OCI-LY3 (cell line): ENCODE measurements around the gene GNAL.

Source experiments
- H2AFZ ChIP-seq: fragments of 200-600, 300-600 bp; shearing (Covaris generic); 2 replicates; pipeline ENCODE4 v1.6.0; 2014; ENCODE audit warnings: antibody characterized with exemption, low read depth, low read length
- H3K27ac ChIP-seq: fragments of 200-600, 300-600 bp; sonication (generic); 2 replicates; pipeline ENCODE4 v1.5.1; 2014; ENCODE audit warnings: mild to moderate bottlenecking, low read length, moderate library complexity, mixed read lengths
- H3K27me3 ChIP-seq: fragments of 200-600, 300-600 bp; sonication (generic); 2 replicates; pipeline ENCODE4 v1.6.1; 2014; ENCODE audit warnings: low read depth, low read length, mixed read lengths
- H3K36me3 ChIP-seq: fragments of 200-600, 300-600 bp; sonication (generic); replicated peaks from 2 replicates; pipeline ENCODE3; 2014; ENCODE audit warnings: low read depth, low read length, mixed read lengths
- H3K4me1 ChIP-seq: fragments of 300-600, 200-600 bp; sonication (generic); 2 replicates; pipeline ENCODE4 v1.6.1; 2014; ENCODE audit warnings: low read length, mixed read lengths
- H3K4me2 ChIP-seq: fragments of 200-600, 300-600 bp; sonication (generic); 2 replicates; pipeline ENCODE4 v1.6.1; 2014; ENCODE audit warnings: low read length, mixed read lengths
- H3K4me3 ChIP-seq: fragments of 300-600, 200-600 bp; sonication (generic); 2 replicates; pipeline ENCODE4 v1.5.1; 2014; ENCODE audit warnings: antibody characterized with exemption, mild to moderate bottlenecking, low read length, moderate library complexity
- H3K79me2 ChIP-seq: fragments of 300-600, 200-600 bp; shearing (Covaris generic); 2 replicates; pipeline ENCODE4 v1.6.1; 2014; ENCODE audit warnings: mild to moderate bottlenecking, low read length, mixed read lengths
- H3K9ac ChIP-seq: fragments of 300-600, 200-600 bp; shearing (Covaris generic); 2 replicates; pipeline ENCODE4 v1.6.0; 2014; ENCODE audit warnings: mild to moderate bottlenecking, low read length, moderate library complexity
- H3K9me3 ChIP-seq: fragments of 200-600, 300-600 bp; shearing (Covaris generic); 2 replicates; pipeline ENCODE4 v1.6.1; 2014; ENCODE audit warnings: low read length, mixed read lengths; ENCODE audit not compliant: insufficient read depth
- H4K20me1 ChIP-seq: fragments of 200-600, 300-600 bp; sonication (generic); 2 replicates; pipeline ENCODE4 v1.6.1; 2016; ENCODE audit warnings: low read length, mixed read lengths; ENCODE audit not compliant: insufficient read depth
- EZH2phosphoT487 ChIP-seq: fragments of 200-600 bp; shearing (Covaris generic); IDR thresholded peaks from 2 replicates; pipeline ENCODE4 v1.6.1; 2018; ENCODE audit warnings: antibody characterized with exemption, mixed run types, low read depth
- TF ChIP-seq, protein P1 (sequence below): fragments of 200-600, 300-600 bp; sonication (generic); IDR thresholded peaks from 2 replicates; pipeline ENCODE4 v1.5.1; 2014; ENCODE audit warnings: antibody characterized with exemption, low read length, low read depth

Gene GNAL

DNA sequence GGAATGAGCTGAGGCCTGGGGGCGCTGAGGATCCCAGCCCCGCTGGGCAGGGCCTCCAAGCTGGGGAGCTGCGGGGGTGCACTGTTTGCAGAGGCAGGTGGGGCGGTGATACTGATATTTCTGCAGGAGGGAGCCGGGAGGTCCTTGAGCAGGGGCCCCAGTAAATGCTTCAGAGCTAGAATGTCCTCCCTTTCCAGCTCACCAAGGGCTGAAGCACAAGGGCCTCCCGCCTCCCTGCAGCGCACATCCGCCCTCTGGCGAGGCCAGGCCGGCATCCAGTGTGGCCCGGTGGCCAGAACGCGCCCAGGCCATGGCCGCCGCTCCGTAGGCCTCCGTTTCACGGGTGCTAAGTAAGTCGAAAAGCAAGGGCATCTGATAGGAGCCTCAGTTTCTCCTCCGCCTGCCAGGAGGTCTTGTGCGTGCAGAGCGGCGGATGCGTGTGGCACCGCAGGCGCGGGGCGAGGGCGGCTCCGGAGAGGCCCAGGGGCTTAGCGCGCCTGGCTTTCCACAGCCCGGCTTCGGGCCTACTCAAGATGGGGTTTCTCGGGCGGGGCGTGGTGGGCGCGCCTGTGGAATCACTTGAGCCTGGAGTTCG lies 132.7 kb downstream of the GNAL start:
- Histone ChIP-seq H3K27ac (no peak overlapping the region), H3K4me3 (no peak overlapping the region)
- TF ChIP-seq EZH2phosphoT487: no peak
- TF ChIP-seq, protein P1, sequence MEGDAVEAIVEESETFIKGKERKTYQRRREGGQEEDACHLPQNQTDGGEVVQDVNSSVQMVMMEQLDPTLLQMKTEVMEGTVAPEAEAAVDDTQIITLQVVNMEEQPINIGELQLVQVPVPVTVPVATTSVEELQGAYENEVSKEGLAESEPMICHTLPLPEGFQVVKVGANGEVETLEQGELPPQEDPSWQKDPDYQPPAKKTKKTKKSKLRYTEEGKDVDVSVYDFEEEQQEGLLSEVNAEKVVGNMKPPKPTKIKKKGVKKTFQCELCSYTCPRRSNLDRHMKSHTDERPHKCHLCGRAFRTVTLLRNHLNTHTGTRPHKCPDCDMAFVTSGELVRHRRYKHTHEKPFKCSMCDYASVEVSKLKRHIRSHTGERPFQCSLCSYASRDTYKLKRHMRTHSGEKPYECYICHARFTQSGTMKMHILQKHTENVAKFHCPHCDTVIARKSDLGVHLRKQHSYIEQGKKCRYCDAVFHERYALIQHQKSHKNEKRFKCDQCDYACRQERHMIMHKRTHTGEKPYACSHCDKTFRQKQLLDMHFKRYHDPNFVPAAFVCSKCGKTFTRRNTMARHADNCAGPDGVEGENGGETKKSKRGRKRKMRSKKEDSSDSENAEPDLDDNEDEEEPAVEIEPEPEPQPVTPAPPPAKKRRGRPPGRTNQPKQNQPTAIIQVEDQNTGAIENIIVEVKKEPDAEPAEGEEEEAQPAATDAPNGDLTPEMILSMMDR: no peak

DNA sequence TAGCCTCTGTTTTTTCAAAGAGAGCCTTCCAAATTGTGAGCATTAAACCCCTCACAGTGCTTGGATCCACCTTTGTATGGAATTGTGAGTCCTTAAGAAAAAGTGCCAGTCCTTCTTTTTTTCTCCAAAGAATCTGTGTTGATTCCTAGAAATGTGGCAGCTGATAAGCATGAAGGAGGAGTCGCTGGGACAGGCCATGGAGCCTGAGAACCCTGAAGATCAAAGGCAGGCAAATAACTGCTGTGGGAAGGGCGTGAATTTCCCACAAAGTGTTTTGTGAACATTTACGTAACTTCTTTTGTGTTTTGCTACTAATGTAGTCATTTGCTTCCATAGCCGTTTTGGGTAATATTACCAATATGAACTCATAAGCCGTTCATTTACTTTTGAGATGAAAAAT lies 134.5 kb downstream of the GNAL start:
- H3K27me3 ChIP-seq: no peaks in the 10 kb centered on the region
- no peak overlapping the region for H3K9ac ChIP-seq
- no peak for TF ChIP-seq EZH2phosphoT487
- TF ChIP-seq, protein P1: no peak
- no peaks in the 10 kb centered on the region for H3K4me1 ChIP-seq
- no peak overlapping the region for H3K4me3 ChIP-seq
- H3K4me2 ChIP-seq: no peak overlapping the region
- no peaks in the 10 kb centered on the region for H3K36me3 ChIP-seq
- H2AFZ ChIP-seq: no peak overlapping the region
- H4K20me1 ChIP-seq: no peaks in the 10 kb centered on the region
- H3K27ac ChIP-seq: no peak overlapping the region
- no peaks in the 10 kb centered on the region for H3K9me3 ChIP-seq
- H3K79me2 ChIP-seq: no peaks in the 10 kb centered on the region

More for the DNA sequence above, 132.7 kb downstream of the GNAL start:
- Histone ChIP-seq H2AFZ (no peak overlapping the region), H3K4me2 (no peak overlapping the region), H4K20me1 (no peaks in the 10 kb centered on the region), H3K4me1 (no peaks in the 10 kb centered on the region), H3K9ac (no peak overlapping the region), H3K79me2 (no peaks in the 10 kb centered on the region), H3K27me3 (no peaks in the 10 kb centered on the region), H3K36me3 (no peaks in the 10 kb centered on the region), H3K9me3 (no peaks in the 10 kb centered on the region)

DNA sequence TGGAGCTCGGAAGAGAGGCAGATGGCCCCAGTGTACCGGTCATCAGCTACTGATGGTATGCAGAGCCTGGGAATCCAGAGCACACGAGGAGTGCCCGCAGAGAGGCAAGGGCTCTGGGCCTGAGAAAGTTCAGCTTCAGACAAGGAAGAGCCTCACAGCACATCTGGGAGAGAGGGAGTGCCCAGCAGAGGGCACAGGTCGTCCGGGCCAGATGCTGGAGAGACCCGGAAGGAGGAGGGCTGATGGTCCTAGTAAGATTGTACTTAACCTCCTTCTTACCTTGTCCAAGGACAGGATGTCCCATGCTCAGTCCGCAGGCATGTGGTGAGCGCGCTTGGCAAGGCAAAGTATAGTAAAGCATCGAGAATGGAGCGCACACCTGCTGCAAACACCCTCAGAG lies 137.8 kb downstream of the GNAL start:
- H3K27me3 ChIP-seq: no peaks in the 10 kb centered on the region
- H3K9ac ChIP-seq: no peak overlapping the region
- H3K4me1 ChIP-seq: no peaks in the 10 kb centered on the region
- H3K4me3 ChIP-seq: no peak overlapping the region
- no peak overlapping the region for H2AFZ ChIP-seq
- no peaks in the 10 kb centered on the region for H4K20me1 ChIP-seq
- H3K79me2 ChIP-seq: no peaks in the 10 kb centered on the region
- H3K4me2 ChIP-seq: no peak overlapping the region
- H3K36me3 ChIP-seq: no peaks in the 10 kb centered on the region
- H3K9me3 ChIP-seq: no peaks in the 10 kb centered on the region
- H3K27ac ChIP-seq: no peak overlapping the region
- TF ChIP-seq, protein P1: no peak
- TF ChIP-seq EZH2phosphoT487: no peak

DNA sequence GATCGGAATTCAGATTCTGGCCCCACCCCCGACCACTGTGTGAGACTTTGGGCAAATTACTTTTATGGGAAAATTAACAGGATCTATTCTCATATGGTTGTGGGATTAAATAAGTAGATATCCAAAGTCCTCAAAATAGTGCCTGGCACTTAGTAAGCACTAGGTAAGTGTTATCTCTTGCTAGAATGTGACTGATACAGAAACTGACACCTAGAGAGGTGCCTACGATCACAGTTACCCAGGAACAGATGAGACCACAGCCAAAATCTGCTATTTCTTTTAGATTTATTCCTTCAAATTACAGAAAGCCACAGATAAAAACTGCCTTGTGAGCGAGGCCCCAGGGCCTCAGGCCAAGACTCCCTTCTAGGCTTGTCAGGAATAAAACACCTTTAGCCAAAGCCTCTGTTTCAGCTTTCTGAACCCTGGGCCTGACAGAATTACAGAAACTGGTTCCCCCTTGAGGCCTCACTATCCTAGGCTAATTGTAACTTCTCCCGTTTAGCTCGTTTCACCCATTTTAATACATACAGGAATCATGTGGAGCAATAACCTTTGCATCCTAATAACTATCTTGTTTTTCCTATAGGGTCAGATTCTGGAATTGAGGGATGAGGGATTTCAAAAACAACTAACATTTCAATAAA lies 139.8 kb downstream of the GNAL start:
- Histone ChIP-seq H2AFZ (no peak overlapping the region), H3K9me3 (no peaks in the 10 kb centered on the region), H3K27me3 (no peaks in the 10 kb centered on the region), H3K4me1 (no peaks in the 10 kb centered on the region), H3K79me2 (no peaks in the 10 kb centered on the region), H3K4me2 (no peak overlapping the region), H3K4me3 (no peak overlapping the region), H3K27ac (no peak overlapping the region), H4K20me1 (no peaks in the 10 kb centered on the region), H3K36me3 (no peaks in the 10 kb centered on the region), H3K9ac (no peak overlapping the region)
- no peak for TF ChIP-seq EZH2phosphoT487
- TF ChIP-seq, protein P1: no peak
